Heart right ventricle (tissue), 16 donors: ENCODE data around the gene TRABD2B. TPM values are rescaled to one million over a fixed set of nuclear protein-coding genes. Genes with fewer than 3 reads are reported as not detected.

Experiments
- ATAC-seq, 8 donors: fragments of 200-7000 bp; cut with Tn5 transposase; one replicate each; pipeline ENCODE4 v1.9.1; 2020; ENCODE audit warnings: mild to moderate bottlenecking in 8 of 8, moderate library complexity in 8 of 8, moderate number of reproducible peaks in 1 of 8
- DNase-seq, 2 donors: peaks; one replicate each; pipeline ENCODE4 v3.0.0-alpha.2; 2020
- H3K27ac ChIP-seq, 10 donors: fragments of 200-600 bp; sonication (generic) in 2 of 10; one replicate each; pipeline versions ENCODE4 v1.5.0 to v1.8.0; 2020 to 2022; ENCODE audit warnings: mild to moderate bottlenecking in 3 of 10
- H3K27me3 ChIP-seq, 7 donors: fragments of 200-600 bp; one replicate each; pipeline ENCODE4 v1.8.0; 2021 to 2022; ENCODE audit warnings: mild to moderate bottlenecking in 2 of 7
- H3K36me3 ChIP-seq, 9 donors: fragments of 200-600 bp; sonication (generic) in 1 of 9; one replicate each; pipeline versions ENCODE4 v1.5.0 to v1.8.0; 2020 to 2022; ENCODE audit warnings: mild to moderate bottlenecking in 2 of 9
- H3K4me1 ChIP-seq, 9 donors: fragments of 200-600 bp; sonication (generic) in 1 of 9; one replicate each; pipeline versions ENCODE4 v1.5.0 to v1.8.0; 2020 to 2022; ENCODE audit warnings: mild to moderate bottlenecking in 4 of 9
- H3K4me3 ChIP-seq, 10 donors: fragments of 200-600 bp; sonication (generic) in 2 of 10; one replicate each; pipeline versions ENCODE4 v1.5.0 to v1.8.0; 2020 to 2022; ENCODE audit warnings: mild to moderate bottlenecking in 7 of 10, moderate library complexity in 2 of 10
- H3K9me3 ChIP-seq, 11 donors: fragments of 200-600 bp in 10 of 11; sonication (generic) in 2 of 11; one replicate each; pipeline versions ENCODE4 v1.5.0 to v1.8.0; 2013 to 2022; ENCODE audit warnings: mild to moderate bottlenecking in 2 of 11, control low read depth in 1 of 11, moderate library complexity in 1 of 11
- WGBS, 2 donors: extraction: QIAGEN DNeasy Blood & Tissue Kit; methylation state at CpG; one replicate each; pipeline ENCODE4 v1.1.7; 2013; ENCODE audit warnings: inconsistent platforms in 1 of 2; 5-methylcytosine and 5-hydroxymethylcytosine counted together
- intact Hi-C, 10 donors: fragments of 100-400 bp; cut with DNase I; formaldehyde crosslinking; loops; one replicate each; pipeline versions ENCODE4 v1.11.1 to v1.14.2; 2022
- polyA plus RNA-seq, 2 donors: library from polyadenylated mRNA; stranded (reverse); fragments of 200-250 nt; gene quantifications; one replicate each; pipeline ENCODE4 v1.2.3, GENCODE V29; 2013
- total RNA-seq, 10 donors: library from RNA; stranded (reverse); fragmentation: NEBNext Ultra II Directional in 3 of 10; extraction: Animal tissue kit (Norgen Biotek cat#: 25700) in 3 of 10; gene quantifications; one replicate each; pipeline versions ENCODE4 v1.2.1 to v1.2.4, GENCODE V29; 2021 to 2023
- TF ChIP-seq, protein P1 (sequence below), 9 donors: fragments of 200-600 bp; sonication (generic) in 2 of 9; IDR thresholded peaks; one replicate each; pipeline versions ENCODE4 v1.5.0 to v1.8.0; 2021 to 2022; ENCODE audit warnings: antibody characterized with exemption in 9 of 9, mild to moderate bottlenecking in 5 of 9, moderate library complexity in 1 of 9
- donor health status: Arrhythmogenic right ventricular cardiomyopathy.
- donor health status: ischemic (EF 13 %, LVEDD 7.1; RV severe dilation, severe dysfunction).
- donor health status: healthy with polysubstance abuse.
- donor health status: DM: no; HTN: yes; CAD: no.
- donor health status: DM: no; HTN: no; CAD: no.
- donor health status: ischemic (EF 25% LVEDD 6.9; RV normal size, moderate dysfunction).
- donor health status: ischemic (EF 25% LVEDD 5.7; RV mildly dilated, moderate dysfunction).
- donor health status: healthy.
- donor health status: DM: yes; HTN: yes; CAD: no.
- donor health status: Ischemic cardiomyopathy.
- donor health status: ischemic (EF 35%, LVEDD 5.7; RV mildly dilated, moderate dysfunction).
- donor health status: nonischemic (EF 11% LVEDD 7.7; RV severe dilation, severe dysfunction).
- donor health status: DM: yes; HTN: yes; CAD: no.
- donor health status: PGD.
- donor health status: ischemic (EF 29% LVEDD 5.4; RV normal size, mild dysfunction).
- donor health status: nonischemic (EF 23%, LVEDD 6.1; RV moderate dilation, normal function).

The TRABD2B gene
- total and polyA plus RNA-seq, 12 donors: 0.21 to 1.1 (median 0.53) TPM

DNA sequence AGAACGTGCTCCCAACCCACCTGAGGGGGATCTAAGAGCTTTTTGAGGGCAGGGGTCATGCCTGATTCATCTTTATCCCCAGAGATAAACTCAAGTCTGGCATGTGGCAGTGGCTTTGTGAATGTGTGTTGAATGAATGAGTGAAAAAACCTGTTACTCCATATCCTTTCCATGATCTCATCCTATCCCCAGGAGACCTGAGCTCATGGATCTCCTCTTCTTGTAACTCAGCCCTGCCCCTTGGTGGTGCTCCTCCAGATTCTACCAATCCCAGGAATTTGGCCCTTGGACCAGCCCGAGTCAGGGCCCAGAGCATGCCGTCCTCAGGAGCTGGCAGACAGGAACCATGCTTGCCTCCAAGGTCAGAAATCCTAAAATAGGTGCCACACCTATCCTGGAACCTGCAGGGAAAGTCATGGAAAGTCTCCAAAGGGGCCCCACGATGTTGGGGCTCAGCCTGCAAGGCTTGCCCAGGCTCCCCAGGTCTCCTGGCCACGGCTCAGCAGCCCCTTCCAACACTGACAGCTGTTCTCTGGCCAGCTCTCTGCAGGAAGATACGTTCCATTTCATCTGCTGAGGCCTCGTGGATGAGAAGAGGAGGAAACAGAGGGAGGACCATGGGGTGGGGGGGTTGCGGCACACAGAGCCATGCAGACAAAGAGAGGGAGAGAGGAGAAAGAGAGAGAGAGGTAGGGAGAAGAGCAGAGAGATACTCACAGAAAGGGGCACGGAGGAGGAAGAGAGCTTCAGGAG, 214.6 kb downstream of the TRABD2B start:
- Histone ChIP-seq H3K4me3 (no peak overlapping the region), H3K27ac (no peak overlapping the region), H3K36me3 (no peaks in the 10 kb centered on the region), H3K4me1 (peaks cover 3 to 53% (median 32%) of the 10 kb centered on the region in 9 donors), H3K27me3 (no peaks in the 10 kb centered on the region), H3K9me3 (no peaks in the 10 kb centered on the region)
- TF ChIP-seq, protein P1, sequence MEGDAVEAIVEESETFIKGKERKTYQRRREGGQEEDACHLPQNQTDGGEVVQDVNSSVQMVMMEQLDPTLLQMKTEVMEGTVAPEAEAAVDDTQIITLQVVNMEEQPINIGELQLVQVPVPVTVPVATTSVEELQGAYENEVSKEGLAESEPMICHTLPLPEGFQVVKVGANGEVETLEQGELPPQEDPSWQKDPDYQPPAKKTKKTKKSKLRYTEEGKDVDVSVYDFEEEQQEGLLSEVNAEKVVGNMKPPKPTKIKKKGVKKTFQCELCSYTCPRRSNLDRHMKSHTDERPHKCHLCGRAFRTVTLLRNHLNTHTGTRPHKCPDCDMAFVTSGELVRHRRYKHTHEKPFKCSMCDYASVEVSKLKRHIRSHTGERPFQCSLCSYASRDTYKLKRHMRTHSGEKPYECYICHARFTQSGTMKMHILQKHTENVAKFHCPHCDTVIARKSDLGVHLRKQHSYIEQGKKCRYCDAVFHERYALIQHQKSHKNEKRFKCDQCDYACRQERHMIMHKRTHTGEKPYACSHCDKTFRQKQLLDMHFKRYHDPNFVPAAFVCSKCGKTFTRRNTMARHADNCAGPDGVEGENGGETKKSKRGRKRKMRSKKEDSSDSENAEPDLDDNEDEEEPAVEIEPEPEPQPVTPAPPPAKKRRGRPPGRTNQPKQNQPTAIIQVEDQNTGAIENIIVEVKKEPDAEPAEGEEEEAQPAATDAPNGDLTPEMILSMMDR (IDR thresholded peaks at IDR 0.05): no peak
- intact Hi-C loops: loop anchor here in 4 of 10 donors (10.0 kb wide), 3 partner anchors 152 to 222 kb away; partner anchors contain the start of gene TRABD2B (in 2 of the 4)
- ATAC-seq (peak in 5 of 8 donors; percentile 26 to 59 (median 34)), DNase-seq (peak in 1 of 2 donors; percentile 39)
- WGBS, 2 donors: 50 to 54% methylated on average over 9 of the region's 9 CpGs

DNA sequence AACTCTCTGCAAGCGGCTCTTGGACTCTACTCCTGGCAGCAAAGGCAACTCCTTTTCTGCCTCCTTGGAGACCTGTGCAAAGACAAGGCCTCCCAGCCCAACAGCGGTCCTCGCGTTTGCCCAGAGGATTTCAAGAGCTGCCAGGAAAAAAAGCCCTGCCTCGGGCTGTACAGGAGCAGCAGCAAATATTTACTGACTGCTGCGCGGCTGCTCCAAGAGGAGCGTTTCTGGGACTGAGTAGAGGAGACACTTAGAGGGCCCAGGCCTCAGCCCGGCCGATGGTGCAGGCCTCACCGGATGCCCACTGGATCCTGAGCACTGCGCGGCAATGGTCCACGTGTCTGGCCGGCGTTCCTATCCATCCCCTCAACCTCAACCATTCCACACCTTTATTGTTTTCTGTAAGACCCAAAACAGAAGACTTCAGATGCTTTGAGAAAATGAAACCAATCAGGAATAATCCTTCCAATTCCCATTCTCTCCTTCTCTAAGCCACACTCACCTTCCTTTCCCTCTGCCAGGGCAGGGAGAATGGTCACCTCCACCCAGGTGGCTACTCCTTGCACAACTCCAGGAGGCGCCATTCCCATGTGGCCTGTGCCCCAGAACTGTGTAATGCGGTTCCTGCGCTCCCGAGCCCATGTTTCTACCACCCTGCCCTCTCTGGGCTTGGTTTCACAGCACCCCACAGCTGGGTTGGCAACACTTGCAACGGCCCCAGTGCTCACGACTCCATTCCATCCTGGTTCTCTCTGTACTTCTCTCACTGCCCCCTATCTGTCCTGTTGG, 215.8 kb downstream of the TRABD2B start:
- H3K4me1 ChIP-seq: peaks cover 3 to 53% (median 32%) of the 10 kb centered on the region in 9 donors
- intact Hi-C loops: loop anchor here in 4 of 10 donors (10.0 kb wide), 3 partner anchors 153 to 223 kb away; partner anchors contain the start of gene TRABD2B (in 2 of the 4)

DNA sequence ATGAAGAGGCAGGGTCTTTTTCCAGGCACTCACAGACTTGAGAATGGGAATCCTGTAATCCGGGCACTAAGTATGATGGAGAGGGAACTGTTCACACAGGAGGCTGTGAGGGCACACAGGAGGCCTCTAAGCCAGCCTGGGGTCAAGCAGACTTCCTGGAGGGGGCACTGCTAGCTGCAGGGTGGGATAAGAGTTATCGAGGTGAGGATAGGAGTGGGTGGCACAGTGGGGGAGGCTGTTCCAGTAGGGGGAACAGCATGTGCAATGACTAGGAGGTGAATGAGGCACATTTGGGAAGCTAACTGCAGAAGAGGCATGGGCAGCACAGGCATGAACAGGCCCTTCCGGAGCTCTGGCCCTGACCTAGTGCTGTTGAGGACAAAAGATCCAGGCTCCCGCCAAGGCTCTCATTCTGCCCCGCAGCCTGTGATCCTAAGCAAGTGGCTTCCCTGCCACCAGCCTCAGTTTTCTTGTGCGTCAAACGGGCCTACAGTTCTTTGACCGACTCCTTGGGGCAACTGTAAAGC, 216.7 kb downstream of the TRABD2B start:
- WGBS, 2 donors: 86 to 94% methylated on average over 8 of the region's 8 CpGs
- no peak for DNase-seq
- no peaks in the 10 kb centered on the region for H3K27me3 ChIP-seq
- TF ChIP-seq, protein P1 (IDR thresholded peaks at IDR 0.05): no peak
- no peaks in the 10 kb centered on the region for H3K36me3 ChIP-seq
- no peak overlapping the region for H3K4me3 ChIP-seq
- no peaks in the 10 kb centered on the region for H3K9me3 ChIP-seq
- no peak for ATAC-seq
- H3K27ac ChIP-seq: no peak overlapping the region
- H3K4me1 ChIP-seq: peaks cover 3 to 45% (median 26%) of the 10 kb centered on the region in 9 donors
- intact Hi-C loops: loop anchor here in 4 of 10 donors (10.0 kb wide), 3 partner anchors 154 to 224 kb away; partner anchors contain the start of gene TRABD2B (in 2 of the 4)

More for the DNA sequence above, 215.8 kb downstream of the TRABD2B start:
- no peaks in the 10 kb centered on the region for H3K27me3 ChIP-seq
- 87 to 90% methylated on average over 22 of the region's 22 CpGs for WGBS, 2 donors
- no peak for DNase-seq
- TF ChIP-seq, protein P1 (IDR thresholded peaks at IDR 0.05): no peak
- no peaks in the 10 kb centered on the region for H3K36me3 ChIP-seq
- peak in 4 of 8 donors; percentile 5 to 40 (median 12) for ATAC-seq
- H3K9me3 ChIP-seq: no peaks in the 10 kb centered on the region
- peak overlapping the region in 1 of 10 donors; percentile 9 for H3K27ac ChIP-seq
- H3K4me3 ChIP-seq: no peak overlapping the region

DNA sequence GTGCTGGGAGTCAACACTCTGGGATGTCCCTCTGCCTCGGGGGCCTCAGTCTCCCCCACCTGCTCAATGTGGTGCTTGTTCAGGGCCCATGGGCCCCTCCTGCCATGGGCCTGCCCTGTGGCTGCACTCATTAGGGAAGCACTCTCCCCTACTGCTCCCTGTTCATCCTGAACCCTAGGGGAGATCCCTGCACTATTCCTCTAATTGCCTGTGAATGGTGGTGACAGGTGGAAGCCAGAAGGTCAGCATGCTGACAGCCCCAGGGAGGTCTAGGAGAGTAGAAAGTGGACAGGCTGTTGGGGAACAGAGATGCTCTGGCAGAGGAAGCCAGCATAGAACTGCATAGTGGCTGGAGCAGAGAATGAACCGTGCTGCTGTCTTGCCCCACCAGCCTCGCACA, 217.6 kb downstream of the TRABD2B start:
- H3K9me3 ChIP-seq: no peaks in the 10 kb centered on the region
- 89 to 90% methylated on average over 3 of the region's 3 CpGs for WGBS, 2 donors
- TF ChIP-seq, protein P1 (IDR thresholded peaks at IDR 0.05): no peak
- H3K27me3 ChIP-seq: peaks cover 0 to 1% (median 0%) of the 10 kb centered on the region in 7 donors
- H3K27ac ChIP-seq: no peak overlapping the region
- no peak for DNase-seq
- no peak overlapping the region for H3K4me3 ChIP-seq
- peaks cover 3 to 35% (median 17%) of the 10 kb centered on the region in 9 donors for H3K4me1 ChIP-seq
- ATAC-seq: no peak
- no peaks in the 10 kb centered on the region for H3K36me3 ChIP-seq
- intact Hi-C loops: loop anchor here in 4 of 10 donors (10.0 kb wide), 3 partner anchors 155 to 225 kb away; partner anchors contain the start of gene TRABD2B (in 2 of the 4)
